NCI-H748 treated with DMSO at 0.1 percent for 48 hours (cell line): Measurements from ENCODE around the gene CCDC146.
"Not testable (repeated sequence)": the region's sequence is repeated elsewhere in the genome, so short reads cannot be mapped to it uniquely, and the experiment has no call there.

Experiments
- DNase-seq: peaks from one replicate; lab custom pipeline; 2025; lab: John Stamatoyannopoulos, UW

CCDC146 gene

GRCh38 chr7:77154917-77155464 is 32.6 kb downstream of the CCDC146 start:
- not testable (repeated sequence) for DNase-seq

GRCh38 chr7:77155601-77156377 is 33.4 kb downstream of the CCDC146 start:
- DNase-seq, result not testable (repeated sequence)

- DNase-seq, result not testable (repeated sequence)
Measured at GRCh38 chr7:77157034-77157433, 34.6 kb downstream of the CCDC146 start.

GRCh38 chr7:77157446-77157845 is 35.0 kb downstream of the CCDC146 start:
- no peak for DNase-seq

- DNase-seq, result not testable (repeated sequence)
Measured at GRCh38 chr7:77171073-77171472, 48.7 kb downstream of the CCDC146 start.

- DNase-seq, result not testable (repeated sequence)
Measured at GRCh38 chr7:77172437-77173172, 50.2 kb downstream of the CCDC146 start.

GRCh38 chr7:77174418-77174817 is 52.0 kb downstream of the CCDC146 start:
- DNase-seq, result not testable (repeated sequence)

- not testable (repeated sequence) for DNase-seq
Measured at GRCh38 chr7:77175274-77175800, 52.9 kb downstream of the CCDC146 start.

- DNase-seq, result not testable (repeated sequence)
Measured at GRCh38 chr7:77177321-77177904, 55.0 kb downstream of the CCDC146 start.

GRCh38 chr7:77178024-77178423 is 55.6 kb downstream of the CCDC146 start:
- DNase-seq, result not testable (repeated sequence)

- no peak for DNase-seq
Measured at GRCh38 chr7:77181015-77181595, 58.7 kb downstream of the CCDC146 start.

- DNase-seq, result no peak
Measured at GRCh38 chr7:77181734-77182133, 59.3 kb downstream of the CCDC146 start.

GRCh38 chr7:77182261-77182660 is 59.8 kb downstream of the CCDC146 start:
- no peak for DNase-seq

GRCh38 chr7:77184463-77184862 is 62.0 kb downstream of the CCDC146 start:
- DNase-seq, result no peak

GRCh38 chr7:77184990-77185389 is 62.6 kb downstream of the CCDC146 start:
- no peak for DNase-seq

GRCh38 chr7:77185866-77186265 is 63.5 kb downstream of the CCDC146 start:
- no peak for DNase-seq

- no peak for DNase-seq
Measured at GRCh38 chr7:77188731-77189437, 66.5 kb downstream of the CCDC146 start.

- DNase-seq, result no peak
Measured at GRCh38 chr7:77197141-77197540, 74.7 kb downstream of the CCDC146 start.

GRCh38 chr7:77199013-77199966 is 76.9 kb downstream of the CCDC146 start, which contains the start of gene FGL2:
Gene FGL2, minus strand, starts transcription at chr7:77199819. Its CDS starts 26 bp downstream, at chr7:77199793.
- no peak for DNase-seq

- no peak for DNase-seq
Measured at GRCh38 chr7:77200542-77200941, 78.1 kb downstream of the CCDC146 start.
